K562 (cell line): ENCODE measurements around the gene ANXA3. TPM values are rescaled to one million over a fixed set of nuclear protein-coding genes. Genes with fewer than 3 reads are reported as not detected.

Experiments used
- ARID2 ChIP-seq: fragments of 450-650 bp; IDR thresholded peaks from 2 replicates; pipeline ENCODE4 v1.6.1; 2017; ENCODE audit warnings: antibody characterized with exemption, mild to moderate bottlenecking
- CC2D1A ChIP-seq: fragments of 450-650 bp; IDR thresholded peaks from 2 replicates; pipeline ENCODE4 v1.6.1; 2017; ENCODE audit warnings: mild to moderate bottlenecking
- ELF2 ChIP-seq: fragments of 250-450 bp; sonication (Bioruptor Pico); IDR thresholded peaks from 2 replicates; pipeline ENCODE4 v1.5.0; 2021; ENCODE audit warnings: mild to moderate bottlenecking
- FUS ChIP-seq: fragments of 200-400 bp; formaldehyde crosslinking; optimal IDR thresholded peaks from 2 replicates; pipeline ENCODE3; 2017; ENCODE audit warnings: low read depth, low read length
- RAD21 ChIP-seq, 2 experiments: fragments of 250-450 bp in 1 of 2; fragments of 450-650 bp in 1 of 2; sonication (Bioruptor Pico) in 1 of 2; formaldehyde crosslinking in 1 of 2; IDR thresholded peaks in 1 of 2; conservative IDR thresholded peaks in 1 of 2; 2 replicates each; pipeline versions ENCODE4 v1.4.0 to v1.8.0; 2020 to 2022; ENCODE audit warnings: mild to moderate bottlenecking in 2 of 2, moderate library complexity in 1 of 2
- RBM15 ChIP-seq: fragments of 200-400 bp; formaldehyde crosslinking; IDR thresholded peaks from 2 replicates; pipeline ENCODE4 v1.6.1; 2018; ENCODE audit warnings: mild to moderate bottlenecking, low read length, moderate library complexity; ENCODE audit not compliant: insufficient read depth
- polyA plus RNA-seq, 8 experiments: library from polyadenylated mRNA; depleted of rRNA in 4 of 8; stranded (reverse) in 5 of 8; unstranded in 3 of 8; fragments of >200 nt; fragmentation: Nextera tagmentation in 2 of 8; fragmentation: Illumina TruSeq in 1 of 8; extraction: Ambion mirVana in 2 of 8; extraction: Trizol in 1 of 8; gene quantifications; 2 replicates each; pipeline versions ENCODE4 v1.2.1 to v1.2.3, GENCODE V29; 2011 to 2014; ENCODE audit warnings: inconsistent platforms in 1 of 8, missing spikeins in 1 of 8
- total RNA-seq, 7 experiments: library from RNA; depleted of rRNA in 6 of 7; stranded (reverse); fragments of >200 nt in 6 of 7; fragmentation: Illumina TruSeq in 2 of 7; extraction: Trizol in 2 of 7; gene quantifications; 2 replicates each; pipeline versions ENCODE4 v1.2.1 to v1.2.3, GENCODE V29; 2011 to 2021; ENCODE audit warnings: low replicate concordance in 1 of 7
- TF ChIP-seq, protein P1 (sequence below): fragments of 200-800 bp; sonication (Bioruptor generic); IDR thresholded peaks from 2 replicates; pipeline ENCODE4 v1.6.1; 2017; ENCODE audit warnings: missing genetic modification characterization, missing compliant biosample characterization
- TF ChIP-seq, protein P2 (sequence below): fragments of 450-650 bp; IDR thresholded peaks from 2 replicates; pipeline ENCODE4 v1.7.1; 2018; ENCODE audit warnings: mild to moderate bottlenecking, low read depth; ENCODE audit not compliant: partially characterized antibody
- TF ChIP-seq, protein P3 (sequence below), 3 experiments: IDR thresholded peaks in 2 of 3; conservative IDR thresholded peaks in 1 of 3; 2 replicates each; pipeline ENCODE4 v1.5.1; 2011 to 2012; ENCODE audit warnings: low read length in 3 of 3, mild to moderate bottlenecking in 3 of 3, control low read depth in 2 of 3, improper control_type of control experiment in 1 of 3, inconsistent platforms in 1 of 3, low read depth in 1 of 3, mixed read lengths in 1 of 3, moderate library complexity in 1 of 3; ENCODE audit not compliant: insufficient read depth in 2 of 3
- TF ChIP-seq, protein P4 (sequence below): IDR thresholded peaks from 2 replicates; pipeline ENCODE4 v1.6.1; 2012; ENCODE audit warnings: low read depth, low read length, improper control_type of control experiment, borderline replicate concordance

Gene ANXA3
- total and polyA plus RNA-seq, 9 of the 15 experiments (the other 6 are each of a cell fraction or from before 2014, with no cell fraction given), result 6.3 to 15.5 (median 9.8) TPM

DNA sequence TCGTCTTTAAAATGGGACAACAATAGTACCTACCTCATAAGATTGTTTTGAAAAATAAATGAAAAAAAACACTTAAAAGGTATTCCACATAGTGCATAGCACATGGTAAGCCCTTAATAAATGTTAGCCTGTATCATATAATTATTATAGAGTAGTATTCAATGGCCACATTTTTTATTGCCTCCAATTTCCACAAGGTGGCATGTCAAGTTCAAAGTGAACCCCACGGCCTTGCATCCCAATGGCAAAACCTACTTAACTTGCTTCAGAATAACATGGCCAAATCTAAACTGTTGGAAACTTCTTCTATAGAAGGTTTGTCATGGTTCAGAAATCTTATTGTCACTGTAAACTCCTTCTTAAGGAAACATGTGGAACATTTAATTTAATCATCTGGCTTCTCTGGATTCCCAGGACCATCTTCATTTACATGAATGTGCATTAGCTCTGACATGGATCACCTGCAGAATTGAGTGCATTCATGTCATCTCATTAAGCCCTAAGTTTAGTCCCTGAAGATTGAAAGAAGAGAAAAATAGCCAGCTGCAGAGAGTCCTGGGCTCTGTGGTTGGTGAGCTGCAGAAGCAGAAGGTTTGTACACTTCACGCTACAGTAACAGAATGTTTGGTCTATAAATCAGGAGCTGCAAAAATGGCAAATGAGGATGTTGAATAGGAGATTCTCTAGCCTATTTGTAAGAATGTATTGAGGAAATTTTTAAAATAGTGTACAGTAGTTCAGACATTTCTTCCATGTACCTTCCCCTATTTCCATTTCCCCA lies 61.0 kb downstream of the ANXA3 start (continued):
- TF ChIP-seq, protein P1, sequence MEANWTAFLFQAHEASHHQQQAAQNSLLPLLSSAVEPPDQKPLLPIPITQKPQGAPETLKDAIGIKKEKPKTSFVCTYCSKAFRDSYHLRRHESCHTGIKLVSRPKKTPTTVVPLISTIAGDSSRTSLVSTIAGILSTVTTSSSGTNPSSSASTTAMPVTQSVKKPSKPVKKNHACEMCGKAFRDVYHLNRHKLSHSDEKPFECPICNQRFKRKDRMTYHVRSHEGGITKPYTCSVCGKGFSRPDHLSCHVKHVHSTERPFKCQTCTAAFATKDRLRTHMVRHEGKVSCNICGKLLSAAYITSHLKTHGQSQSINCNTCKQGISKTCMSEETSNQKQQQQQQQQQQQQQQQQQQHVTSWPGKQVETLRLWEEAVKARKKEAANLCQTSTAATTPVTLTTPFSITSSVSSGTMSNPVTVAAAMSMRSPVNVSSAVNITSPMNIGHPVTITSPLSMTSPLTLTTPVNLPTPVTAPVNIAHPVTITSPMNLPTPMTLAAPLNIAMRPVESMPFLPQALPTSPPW (CRISPR knock-in tag), result peak; percentile 20; the same call in 1 of the 2 replicates
- TF ChIP-seq RAD21 (CRISPR knock-in tag; conservative IDR thresholded peaks at IDR 0.05 in 1 of 2, IDR thresholded peaks at IDR 0.05 in 1 of 2) (peak; percentile 80 to 82), FUS (no peak), ELF2 (CRISPR knock-in tag) (no peak), CC2D1A (peak; percentile 51; the same call in 1 of the 2 replicates), RBM15 (no peak), ARID2 (0 out of 2 replicates have a peak, but pooled peaks have one; percentile 53)
- TF ChIP-seq, protein P2, sequence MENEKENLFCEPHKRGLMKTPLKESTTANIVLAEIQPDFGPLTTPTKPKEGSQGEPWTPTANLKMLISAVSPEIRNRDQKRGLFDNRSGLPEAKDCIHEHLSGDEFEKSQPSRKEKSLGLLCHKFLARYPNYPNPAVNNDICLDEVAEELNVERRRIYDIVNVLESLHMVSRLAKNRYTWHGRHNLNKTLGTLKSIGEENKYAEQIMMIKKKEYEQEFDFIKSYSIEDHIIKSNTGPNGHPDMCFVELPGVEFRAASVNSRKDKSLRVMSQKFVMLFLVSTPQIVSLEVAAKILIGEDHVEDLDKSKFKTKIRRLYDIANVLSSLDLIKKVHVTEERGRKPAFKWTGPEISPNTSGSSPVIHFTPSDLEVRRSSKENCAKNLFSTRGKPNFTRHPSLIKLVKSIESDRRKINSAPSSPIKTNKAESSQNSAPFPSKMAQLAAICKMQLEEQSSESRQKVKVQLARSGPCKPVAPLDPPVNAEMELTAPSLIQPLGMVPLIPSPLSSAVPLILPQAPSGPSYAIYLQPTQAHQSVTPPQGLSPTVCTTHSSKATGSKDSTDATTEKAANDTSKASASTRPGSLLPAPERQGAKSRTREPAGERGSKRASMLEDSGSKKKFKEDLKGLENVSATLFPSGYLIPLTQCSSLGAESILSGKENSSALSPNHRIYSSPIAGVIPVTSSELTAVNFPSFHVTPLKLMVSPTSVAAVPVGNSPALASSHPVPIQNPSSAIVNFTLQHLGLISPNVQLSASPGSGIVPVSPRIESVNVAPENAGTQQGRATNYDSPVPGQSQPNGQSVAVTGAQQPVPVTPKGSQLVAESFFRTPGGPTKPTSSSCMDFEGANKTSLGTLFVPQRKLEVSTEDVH, result peak; percentile 36
- TF ChIP-seq, protein P3, sequence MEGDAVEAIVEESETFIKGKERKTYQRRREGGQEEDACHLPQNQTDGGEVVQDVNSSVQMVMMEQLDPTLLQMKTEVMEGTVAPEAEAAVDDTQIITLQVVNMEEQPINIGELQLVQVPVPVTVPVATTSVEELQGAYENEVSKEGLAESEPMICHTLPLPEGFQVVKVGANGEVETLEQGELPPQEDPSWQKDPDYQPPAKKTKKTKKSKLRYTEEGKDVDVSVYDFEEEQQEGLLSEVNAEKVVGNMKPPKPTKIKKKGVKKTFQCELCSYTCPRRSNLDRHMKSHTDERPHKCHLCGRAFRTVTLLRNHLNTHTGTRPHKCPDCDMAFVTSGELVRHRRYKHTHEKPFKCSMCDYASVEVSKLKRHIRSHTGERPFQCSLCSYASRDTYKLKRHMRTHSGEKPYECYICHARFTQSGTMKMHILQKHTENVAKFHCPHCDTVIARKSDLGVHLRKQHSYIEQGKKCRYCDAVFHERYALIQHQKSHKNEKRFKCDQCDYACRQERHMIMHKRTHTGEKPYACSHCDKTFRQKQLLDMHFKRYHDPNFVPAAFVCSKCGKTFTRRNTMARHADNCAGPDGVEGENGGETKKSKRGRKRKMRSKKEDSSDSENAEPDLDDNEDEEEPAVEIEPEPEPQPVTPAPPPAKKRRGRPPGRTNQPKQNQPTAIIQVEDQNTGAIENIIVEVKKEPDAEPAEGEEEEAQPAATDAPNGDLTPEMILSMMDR (IDR thresholded peaks at IDR 0.05 in 2 of 3, conservative IDR thresholded peaks at IDR 0.05 in 1 of 3; ENCODE audit: insufficient read depth in 2 of 3, low read depth in 1 of 3, low read length in 3 of 3), result peak; percentile 56 to 83 (median 66)
- TF ChIP-seq, protein P4, sequence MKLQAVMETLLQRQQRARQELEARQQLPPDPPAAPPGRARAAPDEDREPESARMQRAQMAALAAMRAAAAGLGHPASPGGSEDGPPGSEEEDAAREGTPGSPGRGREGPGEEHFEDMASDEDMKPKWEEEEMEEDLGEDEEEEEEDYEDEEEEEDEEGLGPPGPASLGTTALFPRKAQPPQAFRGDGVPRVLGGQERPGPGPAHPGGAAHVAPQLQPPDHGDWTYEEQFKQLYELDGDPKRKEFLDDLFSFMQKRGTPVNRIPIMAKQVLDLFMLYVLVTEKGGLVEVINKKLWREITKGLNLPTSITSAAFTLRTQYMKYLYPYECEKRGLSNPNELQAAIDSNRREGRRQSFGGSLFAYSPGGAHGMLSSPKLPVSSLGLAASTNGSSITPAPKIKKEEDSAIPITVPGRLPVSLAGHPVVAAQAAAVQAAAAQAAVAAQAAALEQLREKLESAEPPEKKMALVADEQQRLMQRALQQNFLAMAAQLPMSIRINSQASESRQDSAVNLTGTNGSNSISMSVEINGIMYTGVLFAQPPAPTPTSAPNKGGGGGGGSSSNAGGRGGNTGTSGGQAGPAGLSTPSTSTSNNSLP, result peak; percentile 97
